HG03432 (cell line): ENCODE results near the gene ATP5PO.

ENCODE experiments used
- ATAC-seq: cut with Tn5 transposase; IDR thresholded peaks from one replicate; pipeline ENCODE4 v1.9.1; 2021; ENCODE audit warnings: mild to moderate bottlenecking, moderate library complexity; ENCODE audit not compliant: unreplicated experiment

Gene ATP5PO, protein sequence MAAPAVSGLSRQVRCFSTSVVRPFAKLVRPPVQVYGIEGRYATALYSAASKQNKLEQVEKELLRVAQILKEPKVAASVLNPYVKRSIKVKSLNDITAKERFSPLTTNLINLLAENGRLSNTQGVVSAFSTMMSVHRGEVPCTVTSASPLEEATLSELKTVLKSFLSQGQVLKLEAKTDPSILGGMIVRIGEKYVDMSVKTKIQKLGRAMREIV

DNA sequence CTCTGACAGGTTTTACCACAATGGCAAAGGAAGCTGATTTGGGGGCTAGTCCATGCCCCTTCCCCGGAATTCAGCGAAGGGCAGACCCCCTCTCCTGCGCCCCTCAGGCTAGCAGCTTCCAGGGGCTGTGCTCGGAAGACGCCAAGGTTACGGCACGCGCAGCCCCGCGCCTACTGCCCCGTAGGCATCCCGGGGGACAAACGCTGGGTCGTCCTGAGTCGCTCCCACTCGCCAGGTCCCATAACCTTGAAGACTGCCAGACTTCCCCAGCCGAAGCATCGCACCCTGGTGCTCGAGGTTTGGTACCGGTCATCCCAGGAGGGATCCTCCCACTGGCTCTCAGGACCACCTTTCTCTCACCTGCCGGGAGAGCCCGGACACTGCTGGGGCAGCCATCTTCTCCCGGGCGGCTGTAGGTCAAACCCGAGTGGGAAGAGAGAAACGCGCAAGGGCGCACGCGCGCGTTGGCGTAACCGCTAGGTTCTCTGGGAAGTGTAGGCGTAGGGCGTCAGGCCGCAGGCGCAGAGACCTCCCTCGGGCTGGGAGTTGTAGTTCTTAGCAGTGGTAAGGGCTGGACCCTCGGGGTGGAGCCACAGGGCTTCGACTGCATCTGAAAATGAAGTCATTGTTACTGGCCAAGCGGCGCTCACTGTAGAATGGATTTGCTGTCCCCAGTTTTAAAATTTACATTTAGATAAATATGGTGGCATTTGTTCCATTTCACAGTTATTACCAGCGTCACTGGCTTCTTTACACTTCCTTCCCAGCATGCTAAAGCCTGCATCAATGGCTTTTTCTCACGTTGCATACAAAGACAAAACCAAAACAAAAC lies at the start of gene ATP5PO:
ATP5PO (minus strand) TSS at position 437 of the 832 bp plus-strand sequence; CDS start at position 396, 41 bp downstream.
- peak; percentile 99 for ATAC-seq

DNA sequence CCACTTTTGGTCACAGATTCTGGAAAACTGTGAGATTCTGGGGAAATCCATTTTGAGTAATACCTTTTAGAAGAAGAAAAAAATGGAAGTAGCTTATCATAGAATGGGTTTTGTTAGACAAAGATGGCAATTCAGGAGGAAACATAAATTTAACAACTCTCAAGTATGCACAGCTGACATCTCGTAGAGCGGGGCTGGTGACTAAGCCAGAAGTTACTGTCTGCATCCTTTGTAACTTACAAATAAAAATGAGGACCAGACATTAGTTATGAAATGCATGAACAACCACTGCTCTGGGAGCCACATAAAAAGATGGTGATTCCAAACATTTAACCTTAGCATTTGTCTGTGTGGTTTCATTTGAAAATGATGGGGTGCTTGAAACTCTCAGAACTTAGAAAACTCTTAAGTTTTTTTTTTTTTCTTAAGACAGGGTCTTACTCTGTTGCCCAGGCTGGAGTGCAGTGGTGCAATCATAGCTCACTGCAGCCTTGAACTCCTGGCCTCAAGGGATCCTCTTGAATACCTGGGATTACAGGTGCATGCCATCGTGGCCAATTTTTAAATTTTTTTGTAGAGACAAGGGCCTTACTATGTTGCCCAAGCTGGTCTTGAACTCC lies 49.2 kb upstream of the ATP5PO start:
- ATAC-seq = no peak

DNA sequence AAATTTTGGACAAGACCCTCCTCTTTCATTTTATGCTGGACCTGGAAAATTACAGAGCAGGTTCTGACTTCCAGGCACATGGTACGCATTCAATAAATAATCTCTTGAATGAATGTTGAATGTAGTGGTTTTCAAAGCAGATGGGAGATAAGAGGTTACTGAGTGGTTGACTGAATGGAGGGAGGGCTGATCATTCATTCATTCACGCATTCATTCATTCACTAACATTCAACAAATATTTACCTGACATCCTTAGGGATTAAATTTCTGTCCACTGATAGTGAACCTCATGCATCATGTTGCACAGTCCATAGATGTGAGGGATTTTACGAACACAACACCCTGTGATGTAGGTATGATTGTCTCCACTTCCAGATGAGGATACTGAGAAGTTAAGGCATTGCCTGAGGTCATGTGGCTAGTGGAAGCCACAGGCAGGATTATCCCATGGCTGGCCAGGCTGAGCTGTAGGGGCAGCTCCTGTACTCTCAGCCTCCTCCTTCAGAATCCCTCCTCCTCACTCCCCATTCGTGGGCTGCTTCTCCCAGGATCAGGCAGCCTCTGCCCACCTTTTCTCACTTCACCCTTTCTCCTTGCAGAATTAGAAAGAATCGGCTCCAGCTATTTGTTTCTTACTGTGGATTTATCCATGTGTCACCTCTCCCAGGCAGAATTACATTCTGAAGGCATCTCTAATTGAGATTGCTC lies 48.4 kb upstream of the ATP5PO start:
- ATAC-seq = no peak

DNA sequence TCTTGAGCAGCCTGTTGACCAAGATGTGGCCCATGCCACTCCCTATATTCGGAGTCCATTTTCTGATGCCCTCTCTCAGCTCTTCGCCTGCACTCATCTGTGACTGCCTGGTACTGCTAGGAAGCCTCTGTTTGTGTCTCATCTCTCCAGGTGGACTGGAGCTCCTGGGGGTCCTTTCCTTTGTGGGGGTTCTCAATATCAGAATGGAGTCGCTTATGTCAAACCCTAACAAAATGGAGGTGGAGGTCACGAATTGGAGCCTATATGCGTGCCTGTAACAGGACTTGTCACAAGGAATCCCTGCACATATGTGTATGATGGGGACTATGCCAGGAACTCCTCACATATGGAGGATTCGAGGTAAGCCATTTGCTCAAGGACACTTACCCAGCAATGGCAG lies 46.7 kb upstream of the ATP5PO start:
- no peak for ATAC-seq

DNA sequence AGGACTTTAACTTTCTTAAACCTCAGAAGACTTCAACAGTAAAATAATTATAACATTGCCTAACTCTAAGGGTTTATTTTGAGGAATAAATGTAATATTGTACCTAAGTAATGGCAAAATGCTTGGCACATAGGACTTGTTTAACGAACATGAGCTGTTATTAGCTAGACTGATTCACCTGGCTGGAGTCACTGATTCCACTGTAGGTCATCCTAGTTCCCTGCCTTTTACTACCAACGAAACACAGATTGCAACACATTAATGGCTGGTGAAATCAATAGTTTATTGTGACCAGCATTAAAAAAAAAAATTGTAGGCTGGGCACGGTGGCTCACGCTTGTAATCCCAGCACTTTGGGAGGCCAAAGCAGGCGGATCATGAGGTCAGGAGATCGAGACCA lies 45.5 kb upstream of the ATP5PO start:
- no peak for ATAC-seq

DNA sequence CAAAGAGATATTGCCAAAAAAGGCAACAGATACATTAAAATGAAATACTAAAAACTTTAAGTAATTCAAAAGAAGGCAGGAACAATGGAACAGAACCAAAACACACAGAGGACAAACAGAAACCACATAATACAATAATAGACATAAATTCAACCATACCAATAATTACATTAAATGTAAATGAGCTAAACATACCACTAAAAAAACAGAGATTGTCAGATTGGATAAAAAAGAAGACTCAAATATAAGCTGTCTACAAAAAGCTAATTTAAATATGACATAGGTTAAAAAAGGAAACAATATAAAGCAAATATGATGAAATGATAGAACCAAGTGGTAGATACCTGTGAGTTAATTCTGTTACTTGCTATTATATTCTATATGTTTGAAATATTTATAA lies 44.1 kb upstream of the ATP5PO start:
- no peak for ATAC-seq

DNA sequence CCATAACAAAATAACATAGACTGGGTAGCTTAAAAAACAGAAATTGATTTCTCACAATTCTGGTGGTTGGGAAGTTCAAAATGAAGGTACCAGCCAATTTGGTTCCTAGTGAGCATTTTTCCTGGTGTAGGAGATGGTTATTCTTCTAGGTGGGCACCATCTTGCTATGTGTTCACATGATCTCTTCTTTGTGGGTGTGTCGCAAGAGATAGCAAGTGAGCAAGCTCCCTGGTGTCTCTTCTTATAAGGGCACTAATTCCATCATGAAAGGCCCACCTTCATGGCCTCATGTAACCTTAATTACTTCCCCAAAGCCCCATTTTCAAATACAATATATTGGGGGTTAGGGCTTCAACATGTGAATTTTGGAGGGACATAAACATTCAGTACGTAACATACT lies 38.8 kb upstream of the ATP5PO start:
- no peak for ATAC-seq

DNA sequence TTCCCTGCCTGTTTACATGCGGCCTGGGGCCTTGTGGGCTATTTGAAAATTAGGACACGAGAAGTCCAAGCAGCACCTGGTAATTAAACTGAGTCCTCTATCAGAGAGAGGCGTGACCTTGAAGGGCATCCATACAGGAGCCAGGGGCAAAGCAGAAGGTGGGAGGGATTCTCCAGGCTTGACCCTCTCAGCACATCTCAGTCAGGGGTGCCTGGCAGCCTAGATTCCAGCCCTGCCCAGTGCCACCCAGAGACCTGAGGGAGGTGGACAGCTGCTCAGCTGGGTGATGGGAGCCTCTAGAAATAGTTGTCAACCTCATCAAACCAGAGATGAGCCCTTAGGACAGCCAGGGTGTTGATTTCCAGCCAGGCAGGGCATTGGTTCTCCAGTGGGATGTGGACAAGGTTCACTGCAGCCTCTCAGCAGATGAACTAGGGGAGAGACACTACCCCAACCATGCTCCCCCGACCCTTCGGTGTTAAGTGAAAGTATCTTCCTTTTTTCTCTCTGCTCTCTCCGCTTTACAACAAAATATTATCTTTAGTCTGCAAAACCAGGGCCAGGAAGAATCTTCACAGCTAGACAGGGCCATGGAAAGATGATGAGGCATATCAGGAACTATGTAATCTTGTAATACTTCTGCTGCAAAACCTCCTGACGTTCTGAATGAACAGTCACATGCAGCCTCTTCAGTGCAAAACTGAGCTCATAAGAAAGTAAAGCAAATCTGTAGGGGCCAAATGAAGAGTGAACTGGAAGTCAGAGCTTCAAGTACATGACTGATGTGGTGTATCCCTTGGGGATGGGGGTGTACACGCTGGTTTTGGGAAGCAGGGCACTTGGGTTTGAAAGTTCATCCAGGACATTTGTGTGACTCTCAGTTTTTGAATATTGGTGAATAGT lies 35.9 kb upstream of the ATP5PO start:
- no peak for ATAC-seq

DNA sequence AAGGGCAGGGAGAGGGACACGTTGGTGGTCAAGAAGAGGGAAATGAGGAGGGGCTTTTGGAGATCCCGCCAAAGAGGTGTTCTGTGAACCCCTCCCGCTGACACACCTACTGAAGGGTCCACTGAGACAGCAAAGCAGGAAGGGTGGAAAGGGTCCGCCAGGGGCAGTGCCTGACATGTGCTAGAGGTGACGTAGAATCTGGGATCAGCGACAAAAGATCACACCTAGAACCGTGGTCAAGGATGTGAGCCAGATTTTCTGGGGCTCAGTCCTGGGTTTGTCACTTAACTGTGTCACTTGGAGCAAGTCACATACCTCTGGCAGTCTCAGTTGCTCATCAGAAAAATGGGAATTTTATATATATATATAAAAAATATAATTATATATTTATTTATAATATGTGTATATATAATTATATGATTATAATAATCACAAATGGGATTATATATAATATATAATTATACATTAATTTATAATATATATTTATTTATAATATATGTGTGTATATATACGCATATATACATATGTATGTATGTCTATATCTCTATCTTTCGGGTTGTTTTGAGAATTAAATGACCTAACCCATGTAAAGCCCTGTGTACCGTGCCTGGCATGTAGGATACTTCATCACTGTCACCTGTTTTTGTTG lies 35.0 kb upstream of the ATP5PO start:
- no peak for ATAC-seq

DNA sequence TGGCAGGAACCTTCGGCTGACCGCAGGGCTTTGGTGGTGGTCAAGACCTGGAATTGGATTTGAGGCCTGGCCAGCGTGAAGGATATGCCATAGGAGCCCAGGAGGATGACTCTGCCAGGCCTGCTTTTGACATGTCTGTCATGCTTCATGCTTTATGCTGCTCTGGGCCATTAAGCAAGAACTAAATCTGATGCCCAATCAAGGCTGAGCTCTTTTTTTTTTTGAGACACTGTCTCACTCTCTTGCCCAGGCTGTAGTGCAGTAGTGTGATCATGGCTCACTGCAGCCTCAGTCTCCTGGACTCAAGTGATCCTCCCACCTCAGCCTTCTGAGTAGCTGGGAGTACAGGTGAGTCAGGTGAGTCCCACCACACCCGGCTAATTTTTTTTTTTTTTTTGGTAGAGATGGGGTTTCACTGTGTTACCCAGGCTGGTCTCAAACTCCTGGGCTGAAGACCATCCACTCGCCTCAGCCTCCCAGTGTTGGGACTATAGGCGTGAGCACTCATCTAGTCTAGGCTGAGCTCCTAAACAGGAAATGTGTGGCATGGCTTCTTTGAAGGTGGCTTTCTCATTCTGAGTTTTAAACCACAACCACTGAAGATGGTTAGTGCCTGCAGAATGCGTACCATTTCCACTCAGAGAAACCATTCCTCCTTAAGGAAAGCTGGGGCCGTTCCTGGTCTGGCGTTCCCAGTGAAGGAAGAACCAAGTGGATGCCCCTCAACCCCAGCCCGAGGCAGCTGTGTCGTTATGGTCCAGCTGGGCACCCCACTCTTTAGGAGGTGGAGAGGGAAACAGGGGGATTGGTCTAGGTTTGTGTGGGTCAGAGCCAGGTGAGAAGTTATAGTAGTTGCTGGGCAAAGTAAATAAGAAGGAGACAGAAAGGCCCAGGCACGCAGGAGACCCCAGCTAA lies 34.2 kb upstream of the ATP5PO start:
- no peak for ATAC-seq

DNA sequence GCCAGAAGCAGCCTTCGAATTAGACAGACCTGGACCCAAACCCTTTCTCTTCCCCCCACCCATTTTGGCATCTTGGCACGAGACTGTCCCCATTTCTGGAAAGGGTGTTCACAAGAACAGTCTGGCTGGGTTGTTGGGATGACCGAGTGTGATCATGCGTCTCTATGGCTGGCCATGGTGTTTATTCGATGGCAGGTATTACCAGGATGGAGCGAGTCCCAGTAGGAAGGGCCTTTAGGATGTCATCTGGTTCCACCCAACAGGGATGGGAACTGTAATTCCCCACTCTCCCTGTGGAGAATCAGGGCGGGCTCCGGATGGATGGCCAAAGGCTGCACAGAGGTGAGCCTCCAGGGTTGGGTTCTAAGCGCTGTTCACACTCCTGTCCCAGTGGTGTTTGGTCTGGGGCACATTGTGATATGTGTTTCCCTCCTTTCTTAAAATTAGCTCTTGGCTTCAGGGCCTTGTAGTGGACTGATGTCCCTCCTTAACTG lies 33.4 kb upstream of the ATP5PO start:
- ATAC-seq = no peak

DNA sequence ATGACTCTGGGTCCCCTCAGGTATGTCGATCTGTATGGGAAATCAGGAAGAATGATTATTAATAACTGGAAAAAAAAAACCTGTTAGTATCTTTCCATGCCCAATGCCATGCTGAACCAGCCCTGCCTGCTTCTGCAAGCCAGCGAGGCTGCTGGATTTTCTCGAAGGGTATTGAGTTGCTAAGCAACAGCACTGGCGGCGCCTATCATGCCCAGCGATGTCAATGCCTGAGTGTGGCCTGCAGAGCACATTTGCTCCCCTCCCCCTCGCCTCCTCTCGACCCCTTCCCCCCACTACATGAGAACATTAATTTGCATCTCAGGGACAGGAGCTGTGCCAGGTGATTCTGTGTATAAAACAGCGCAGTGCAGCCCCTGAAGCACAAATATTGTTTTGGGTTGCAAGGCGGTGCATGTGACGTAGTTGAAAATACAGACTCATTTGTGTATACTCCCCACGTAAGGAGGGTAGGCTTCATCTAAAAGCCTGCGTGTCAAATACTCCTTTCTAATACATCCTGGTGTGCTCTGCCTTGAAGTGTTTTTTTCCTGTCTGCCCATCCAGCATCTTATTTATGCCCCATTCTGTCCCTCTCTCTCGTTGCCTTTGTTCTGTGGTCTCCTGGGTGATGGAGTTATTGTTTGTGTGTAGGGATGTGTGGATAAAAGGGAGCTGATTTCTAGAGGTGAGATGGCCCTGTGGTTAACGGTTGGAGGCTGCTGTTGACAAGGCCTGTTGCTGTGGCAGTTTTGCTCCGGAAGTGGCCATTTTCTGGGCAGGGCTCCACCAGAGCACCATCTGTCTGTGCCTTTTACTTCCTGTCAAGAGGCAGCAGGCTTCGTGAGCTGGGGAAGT lies 32.7 kb upstream of the ATP5PO start:
- peak; percentile 47 for ATAC-seq

DNA sequence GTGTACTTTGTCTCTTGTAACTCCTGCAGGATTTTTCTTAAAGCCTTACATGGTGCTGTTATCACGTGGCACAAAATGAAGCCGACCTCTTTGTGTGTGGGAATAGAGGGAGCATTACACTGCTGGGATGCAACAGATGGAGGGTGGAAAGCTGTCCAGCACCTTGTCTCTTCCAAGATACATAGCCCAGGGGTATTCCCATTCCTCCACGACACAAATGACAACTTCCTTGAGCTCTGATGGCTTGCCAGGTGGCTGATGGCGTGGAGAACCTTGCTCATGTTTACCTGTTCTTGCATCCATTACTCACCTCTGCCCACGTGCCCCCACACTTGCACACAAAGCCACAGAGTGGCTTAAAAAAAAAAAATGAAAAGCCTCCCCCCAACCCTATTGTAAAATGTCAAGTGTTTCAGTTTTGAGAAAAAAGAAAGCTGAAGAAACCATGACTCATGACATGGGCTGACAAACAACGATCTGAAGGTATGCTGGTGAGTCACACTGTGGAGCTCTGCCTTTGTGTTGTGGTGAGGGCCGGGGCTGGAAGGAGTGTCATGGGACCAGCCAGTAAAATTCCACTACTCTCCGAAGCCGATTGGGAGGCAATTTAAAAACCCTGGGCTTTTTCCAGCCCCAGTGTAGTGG lies 32.0 kb upstream of the ATP5PO start:
- peak; percentile 71 for ATAC-seq

DNA sequence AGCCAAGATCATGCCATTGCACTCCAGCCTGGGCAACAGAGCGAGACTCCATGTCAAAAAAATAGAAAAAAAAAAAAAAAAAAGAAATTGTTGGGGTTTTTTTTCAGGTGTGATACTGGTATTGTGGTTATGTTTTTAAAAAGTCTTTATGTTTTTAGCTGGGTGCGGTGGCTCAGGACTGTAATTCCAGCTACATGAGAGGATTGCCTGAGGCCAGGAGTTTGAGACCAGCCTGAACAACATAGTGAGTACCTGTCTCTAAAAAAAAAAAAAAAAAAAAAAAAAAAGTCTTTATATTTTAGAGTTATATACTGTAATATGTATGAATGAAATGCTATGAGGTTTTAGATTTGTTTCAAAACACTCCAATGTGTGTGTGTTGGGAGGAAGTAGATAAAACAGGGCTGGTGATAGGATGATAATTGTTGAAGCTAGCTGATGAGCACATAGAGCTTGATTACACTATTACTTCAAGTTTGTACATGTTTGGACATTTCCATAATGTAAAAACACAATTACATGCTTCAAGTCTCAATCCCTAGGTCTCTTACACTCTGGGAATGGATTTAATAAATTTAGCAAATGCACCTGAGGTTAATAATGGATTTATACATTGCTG lies 30.2 kb upstream of the ATP5PO start:
- ATAC-seq = no peak

DNA sequence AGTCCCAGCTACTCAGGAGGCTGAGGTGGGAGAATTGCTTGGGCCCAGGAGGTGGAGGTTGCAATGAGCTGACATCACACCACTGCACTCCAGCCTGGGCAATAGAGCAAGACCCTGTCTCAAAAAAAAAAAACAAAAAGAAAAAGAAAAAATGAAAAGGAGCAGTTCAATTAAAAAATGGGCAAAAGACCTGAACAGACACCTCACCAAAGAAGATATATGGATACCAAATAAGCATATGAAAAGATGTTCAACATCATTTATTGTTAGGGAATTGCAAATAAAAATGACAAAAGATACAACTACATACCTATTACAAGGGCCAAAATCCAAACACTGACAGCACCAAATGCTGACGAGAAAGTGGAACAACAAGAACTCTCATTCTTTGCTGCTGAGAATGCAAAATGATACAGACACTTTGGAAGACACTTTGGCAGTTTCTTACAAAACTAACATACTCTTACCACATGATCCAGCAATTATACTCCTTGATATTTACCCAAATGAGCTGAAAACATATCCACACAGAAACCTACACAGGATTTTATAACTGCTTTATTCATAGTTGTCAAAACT lies 28.7 kb upstream of the ATP5PO start:
- ATAC-seq = no peak

DNA sequence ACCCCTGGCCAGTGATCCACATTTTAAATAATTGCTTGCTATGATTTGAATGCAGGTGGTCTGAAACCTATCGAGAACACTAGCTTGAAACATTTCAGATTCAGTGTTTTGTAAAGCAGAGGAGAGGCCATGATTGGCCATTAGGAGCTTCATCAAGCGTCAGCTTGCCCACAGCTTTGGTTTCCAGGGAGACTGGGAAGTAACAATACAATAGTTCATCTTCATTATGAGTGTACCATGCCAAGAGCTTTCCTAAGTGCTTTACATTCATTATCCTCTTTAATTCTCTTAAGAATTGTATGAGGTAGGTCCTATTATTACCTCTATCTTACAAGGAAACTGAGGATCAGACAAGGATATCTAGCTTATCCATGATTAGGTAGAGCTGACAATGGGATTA lies 27.7 kb upstream of the ATP5PO start:
- no peak for ATAC-seq
